Esophagus (tissue), 2 donors: Measurements from ENCODE around the gene ADIPOR2. TPM values are rescaled to one million over a fixed set of nuclear protein-coding genes. Genes with fewer than 3 reads are reported as not detected.

Experiments used
- H3K27ac ChIP-seq, 2 donors: one replicate each; pipeline ENCODE4 v1.5.1; 2013; ENCODE audit warnings: low read depth in 2 of 2, mild to moderate bottlenecking in 2 of 2, inconsistent platforms in 1 of 2, low read length in 1 of 2, moderate library complexity in 1 of 2
- H3K27me3 ChIP-seq, 2 donors: one replicate each; pipeline ENCODE4 v1.6.1; 2013; ENCODE audit warnings: low read length in 2 of 2, control low read depth in 1 of 2, mild to moderate bottlenecking in 1 of 2; ENCODE audit not compliant: insufficient read depth in 2 of 2, control insufficient read depth in 1 of 2
- H3K36me3 ChIP-seq, 2 donors: one replicate each; pipeline ENCODE4 v1.6.1; 2013; ENCODE audit warnings: low read length in 1 of 2; ENCODE audit not compliant: control insufficient read depth in 2 of 2, insufficient read depth in 2 of 2
- H3K4me1 ChIP-seq, 2 donors: one replicate each; pipeline ENCODE4 v1.6.1; 2013; ENCODE audit warnings: low read length in 1 of 2; ENCODE audit not compliant: control insufficient read depth in 2 of 2, insufficient read depth in 2 of 2
- H3K4me3 ChIP-seq, 2 donors: one replicate each; pipeline ENCODE4 v1.5.1; 2013; ENCODE audit warnings: low read length in 2 of 2, mild to moderate bottlenecking in 2 of 2, low read depth in 1 of 2, moderate library complexity in 1 of 2
- H3K9me3 ChIP-seq, 2 donors: one replicate each; pipeline ENCODE4 v1.6.1; 2013; ENCODE audit warnings: mild to moderate bottlenecking in 2 of 2, low read depth in 1 of 2, low read length in 1 of 2, moderate library complexity in 1 of 2; ENCODE audit not compliant: control insufficient read depth in 2 of 2, insufficient read depth in 1 of 2
- WGBS, 2 donors: extraction: QIAGEN DNeasy Blood & Tissue Kit; methylation state at CpG; one replicate each; pipeline ENCODE4 v1.1.7; 2013; 5-methylcytosine and 5-hydroxymethylcytosine counted together
- polyA plus RNA-seq, 2 donors: library from polyadenylated mRNA; stranded (reverse); fragments of 200-250 nt; gene quantifications; one replicate each; pipeline ENCODE4 v1.2.3, GENCODE V29; 2013
- donor health status: healthy with polysubstance abuse.
- donor health status: Bipolar disorder and iron deficiency.

The ADIPOR2 gene
- polyA plus RNA-seq, 2 donors: 29.9 to 33.7 TPM

- Histone ChIP-seq H3K36me3 (no peaks in the 10 kb centered on the region), H3K27me3 (peaks cover 0 to 13% of the 10 kb centered on the region in 2 donors), H3K4me3 (no peak overlapping the region), H3K9me3 (no peaks in the 10 kb centered on the region), H3K4me1 (peaks cover 0 to 3% of the 10 kb centered on the region in 2 donors), H3K27ac (no peak overlapping the region)
- WGBS, 2 donors: 69 to 79% methylated on average over 11 of the region's 11 CpGs
Observed at GRCh38 chr12:1822699-1823098, 131.8 kb downstream of the ADIPOR2 start.

GRCh38 chr12:1823237-1823636 is 132.4 kb downstream of the ADIPOR2 start:
- no peak overlapping the region for H3K4me3 ChIP-seq
- peaks cover 0 to 13% of the 10 kb centered on the region in 2 donors for H3K27me3 ChIP-seq
- 92 to 95% methylated on average over 10 of the region's 10 CpGs for WGBS, 2 donors
- no peak overlapping the region for H3K27ac ChIP-seq
- H3K4me1 ChIP-seq: peaks cover 0 to 3% of the 10 kb centered on the region in 2 donors
- no peaks in the 10 kb centered on the region for H3K36me3 ChIP-seq
- no peaks in the 10 kb centered on the region for H3K9me3 ChIP-seq

GRCh38 chr12:1825382-1826102 is 134.7 kb downstream of the ADIPOR2 start:
- Histone ChIP-seq H3K27ac (no peak overlapping the region), H3K4me3 (no peak overlapping the region), H3K9me3 (no peaks in the 10 kb centered on the region), H3K4me1 (no peaks in the 10 kb centered on the region), H3K36me3 (no peaks in the 10 kb centered on the region), H3K27me3 (peaks cover 0 to 7% of the 10 kb centered on the region in 2 donors)
- 71 to 73% methylated on average over 14 of the region's 14 CpGs for WGBS, 2 donors

- no peak overlapping the region for H3K27ac ChIP-seq
- peaks cover 0 to 8% of the 10 kb centered on the region in 2 donors for H3K27me3 ChIP-seq
- peaks cover 6 to 7% of the 10 kb centered on the region in 2 donors for H3K4me1 ChIP-seq
- H3K9me3 ChIP-seq: no peaks in the 10 kb centered on the region
- H3K36me3 ChIP-seq: no peaks in the 10 kb centered on the region
- whole genome bisulfite sequencing, 2 donors: 61 to 78% methylated on average over 14 to 15 of the region's 15 CpGs
- no peak overlapping the region for H3K4me3 ChIP-seq
Observed at GRCh38 chr12:1826401-1826800, 135.5 kb downstream of the ADIPOR2 start.

DNA sequence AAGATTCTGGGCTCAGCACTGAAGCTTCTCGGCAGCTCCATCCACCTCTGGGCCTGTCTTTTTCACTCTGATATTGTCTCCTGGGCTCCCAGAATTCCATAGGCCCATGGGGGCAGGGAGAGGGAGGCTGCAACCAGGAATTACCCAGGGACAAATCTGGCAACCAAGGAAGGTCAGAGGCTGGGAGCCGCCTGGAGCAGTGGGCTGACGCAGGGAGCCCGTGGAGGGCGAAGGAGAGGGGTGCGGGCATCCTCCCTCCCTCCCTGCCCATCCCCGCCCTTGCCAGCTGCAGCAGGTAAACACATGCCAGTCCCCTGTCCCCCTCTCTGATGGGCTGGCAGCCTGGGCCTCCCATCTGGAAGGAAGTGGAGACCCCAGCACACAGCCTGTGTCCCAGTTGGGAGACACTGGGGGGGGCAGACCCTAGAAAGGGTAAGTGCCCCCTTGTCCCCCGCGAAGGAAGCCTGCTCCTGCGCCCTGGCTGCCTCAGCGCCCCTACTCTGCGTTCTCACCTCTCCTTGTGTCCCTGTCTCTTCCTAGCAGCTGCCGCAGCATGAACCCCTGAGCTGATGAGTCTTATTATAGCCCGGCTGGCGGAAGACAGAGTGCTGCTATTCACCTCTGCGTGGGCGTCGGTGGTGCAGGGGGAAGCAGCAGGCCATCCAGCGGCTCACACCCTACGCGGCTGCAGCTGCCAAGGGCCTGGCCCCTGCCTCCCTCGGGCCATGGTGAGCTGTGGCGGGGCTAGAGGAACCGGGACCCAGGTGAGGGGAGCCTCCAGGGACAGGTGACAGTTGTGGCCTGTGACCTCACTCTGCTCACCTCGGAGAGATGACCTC is 136.2 kb downstream of the ADIPOR2 start:
- H3K27ac ChIP-seq: no peak overlapping the region
- H3K27me3 ChIP-seq: peaks cover 0 to 6% of the 10 kb centered on the region in 2 donors
- no peaks in the 10 kb centered on the region for H3K36me3 ChIP-seq
- H3K4me1 ChIP-seq: peaks cover 7% of the 10 kb centered on the region in 2 donors
- 64 to 70% methylated on average over 20 to 25 of the region's 25 CpGs for WGBS, 2 donors
- no peaks in the 10 kb centered on the region for H3K9me3 ChIP-seq
- H3K4me3 ChIP-seq: no peak overlapping the region

DNA sequence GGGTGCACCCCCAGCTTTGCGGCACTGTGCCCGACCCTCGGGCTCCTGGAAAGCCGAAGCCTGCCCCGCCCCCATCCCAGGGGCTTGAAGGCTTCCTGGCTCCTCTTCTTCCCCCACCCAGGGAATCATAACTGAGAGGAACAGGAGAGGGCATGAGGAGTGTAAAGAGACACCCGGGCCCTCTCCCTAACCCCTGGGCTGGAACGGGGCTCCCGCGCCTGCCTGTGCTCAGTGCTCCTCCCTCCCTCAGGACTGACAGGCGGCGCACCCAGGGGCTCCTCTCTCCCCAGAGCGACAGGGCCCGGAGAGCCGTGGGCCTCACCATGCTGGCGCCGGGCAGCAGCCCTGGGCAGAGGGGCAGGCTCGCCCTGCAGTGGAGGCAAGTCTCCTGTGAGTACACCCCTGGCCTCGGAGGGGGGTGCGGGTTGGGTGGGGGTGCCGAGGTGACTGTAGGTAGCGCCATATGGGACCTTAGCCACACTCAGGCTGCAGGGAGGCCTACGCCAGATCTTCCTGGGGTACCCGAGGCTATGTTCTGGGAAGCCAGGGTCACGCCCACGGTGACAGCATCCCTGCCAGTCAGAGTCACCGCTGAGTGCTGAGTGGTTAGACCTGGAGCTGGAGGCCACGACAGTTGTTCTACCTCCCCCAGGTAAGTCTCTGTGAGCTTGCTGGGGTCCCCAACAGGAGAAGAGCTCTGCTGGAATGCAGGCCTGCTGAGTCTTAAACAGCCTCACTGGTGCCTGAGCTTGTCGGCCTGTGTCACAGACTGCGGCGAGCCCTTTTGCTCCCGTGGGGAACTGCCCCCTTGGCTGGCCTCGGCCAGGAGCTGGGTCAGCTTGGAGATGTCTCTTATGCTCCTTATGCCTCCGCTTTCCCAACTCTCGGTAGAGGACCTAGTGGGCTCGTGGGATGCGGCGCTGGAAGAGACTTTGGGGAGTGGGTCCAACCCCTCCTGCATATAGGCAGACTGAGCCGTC is 137.2 kb downstream of the ADIPOR2 start:
- Histone ChIP-seq H3K27ac (no peak overlapping the region), H3K27me3 (peaks cover 0 to 3% of the 10 kb centered on the region in 2 donors), H3K9me3 (no peaks in the 10 kb centered on the region), H3K4me3 (no peak overlapping the region), H3K4me1 (peaks cover 7% of the 10 kb centered on the region in 2 donors), H3K36me3 (no peaks in the 10 kb centered on the region)
- 82 to 83% methylated on average over 36 to 38 of the region's 38 CpGs for WGBS, 2 donors

- Histone ChIP-seq H3K4me1 (peaks cover 7% of the 10 kb centered on the region in 2 donors), H3K9me3 (no peaks in the 10 kb centered on the region), H3K27me3 (peaks cover 0 to 3% of the 10 kb centered on the region in 2 donors), H3K4me3 (no peak overlapping the region), H3K36me3 (no peaks in the 10 kb centered on the region), H3K27ac (no peak overlapping the region)
- WGBS, 2 donors: 81 to 83% methylated on average over 16 of the region's 16 CpGs
Observed at GRCh38 chr12:1828856-1829255, 138.0 kb downstream of the ADIPOR2 start.

DNA sequence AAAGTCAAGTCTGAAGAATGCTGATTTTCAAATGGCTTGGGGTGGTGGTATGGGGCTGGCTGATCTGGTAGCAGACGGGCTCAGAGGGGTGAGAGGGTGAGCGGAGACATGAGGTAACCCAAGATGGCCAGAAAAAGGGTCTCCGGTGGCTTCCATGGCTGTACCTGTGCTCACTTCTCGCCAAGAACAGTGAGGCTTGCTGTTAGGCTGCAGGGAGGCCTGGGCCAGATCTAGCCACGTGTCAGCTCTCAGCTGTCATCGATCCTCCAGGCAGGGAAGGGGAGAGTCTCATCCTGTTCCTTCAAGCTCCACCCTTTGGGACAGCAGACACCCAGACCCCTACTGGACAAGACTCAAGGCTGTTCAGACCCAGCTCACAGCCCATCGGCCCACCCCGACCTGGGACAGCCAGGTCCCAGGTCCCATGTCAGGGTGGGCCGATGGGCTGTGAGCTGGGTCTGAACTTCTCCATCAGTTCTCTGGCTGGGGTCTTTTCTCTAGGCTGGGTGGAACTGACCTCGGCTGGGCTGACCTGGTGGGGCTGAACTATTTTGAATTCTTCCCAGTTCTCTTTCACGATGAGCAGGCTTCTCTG is 138.5 kb downstream of the ADIPOR2 start:
- no peak overlapping the region for H3K27ac ChIP-seq
- 78 to 81% methylated on average over 11 of the region's 11 CpGs for WGBS, 2 donors

More for the DNA sequence above, 138.5 kb downstream of the ADIPOR2 start:
- Histone ChIP-seq H3K36me3 (no peaks in the 10 kb centered on the region), H3K27me3 (peaks cover 0 to 3% of the 10 kb centered on the region in 2 donors), H3K4me3 (no peak overlapping the region), H3K4me1 (peaks cover 7% of the 10 kb centered on the region in 2 donors), H3K9me3 (no peaks in the 10 kb centered on the region)
